Lower leg skin (tissue), 3 donors: ENCODE results near the gene FUT6.

Source experiments
- CTCF ChIP-seq, 3 donors: fragments of 450-650 bp; IDR thresholded peaks; one replicate each; pipeline ENCODE4 v1.5.1; 2016; ENCODE audit warnings: antibody characterized with exemption in 3 of 3, mild to moderate bottlenecking in 3 of 3, moderate library complexity in 2 of 3
- POLR2A ChIP-seq, 2 donors: fragments of 450-650 bp; IDR thresholded peaks; one replicate each; pipeline ENCODE4 v1.6.1; 2016 to 2017; ENCODE audit warnings: antibody characterized with exemption in 2 of 2, mild to moderate bottlenecking in 1 of 2, moderate library complexity in 1 of 2

GRCh38 chr19:5814123-5814851 is 25.2 kb downstream of the FUT6 start:
- no peak for TF ChIP-seq CTCF (IDR thresholded peaks at IDR 0.05)
- no peak for TF ChIP-seq POLR2A (IDR thresholded peaks at IDR 0.05)
